K562 (cell line): ENCODE measurements around the gene UGT1A3. TPM values are rescaled to one million over a fixed set of nuclear protein-coding genes. Genes with fewer than 3 reads are reported as not detected.

Experiments
- ATAC-seq: fragments of 200-7000 bp; cut with Tn5 transposase; 3 replicates; pipeline ENCODE4 v1.9.1; 2020; ENCODE audit warnings: moderate library complexity
- BruUV-seq: library from RNA; stranded (reverse); fragments of 400-500 nt; replicated peaks from 2 replicates; lab custom pipeline; 2021; lab: Mats Ljungman, UMichigan
- CTCF ChIA-PET: fragments of 300-600 bp; formaldehyde crosslinking; extraction: SDS; loops from one replicate; lab custom pipeline; 2021; ENCODE audit warnings: low intra/inter-chr PET ratio; lab: Yijun Ruan, JAX
- POLR2A ChIA-PET: fragments of 300-600, 350-650 bp; sonication (Branson Sonifier 250); formaldehyde crosslinking; extraction: SDS; loops from one replicate; lab custom pipeline; 2021; ENCODE audit warnings: antibody characterized with exemption, inconsistent platforms; lab: Yijun Ruan, JAX
- DNase-seq, 4 experiments: peaks; one replicate each; pipeline versions ENCODE4 v3.0.0 to v3.0.0-alpha.2; 2011 to 2018; ENCODE audit warnings: low spot score in 3 of 4, mixed read lengths in 3 of 4; ENCODE audit errors: extremely low read depth in 1 of 4
- FAIRE-seq: peaks from 2 replicates; lab custom pipeline; 2011; peaks lifted over from hg19 to GRCh38; lab: Jason Lieb, UNC
- H2AFZ ChIP-seq: 2 replicates; pipeline ENCODE4 v1.6.0; 2011; ENCODE audit warnings: low read depth, low read length, control low read depth, inconsistent platforms
- H3K27ac ChIP-seq: fragments of 200-600 bp; 3 replicates; pipeline ENCODE4 v1.8.0; 2011; ENCODE audit warnings: low read depth, mild to moderate bottlenecking, control low read depth, inconsistent platforms, low read length, moderate library complexity, mixed read lengths; ENCODE audit errors: extremely low read depth
- H3K27me3 ChIP-seq, 2 experiments: fragments of 300-600 bp in 1 of 2; 2 replicates in 1 of 2; 3 replicates in 1 of 2; pipeline versions ENCODE4 v1.6.0 to v1.8.0; 2011; ENCODE audit warnings: inconsistent platforms in 2 of 2, low read length in 2 of 2, mild to moderate bottlenecking in 1 of 2, mixed read lengths in 1 of 2, moderate library complexity in 1 of 2; ENCODE audit not compliant: control insufficient read depth in 2 of 2, insufficient read depth in 2 of 2
- H3K36me3 ChIP-seq: fragments of 300-600 bp; 3 replicates; pipeline ENCODE4 v1.8.0; 2011; ENCODE audit warnings: mild to moderate bottlenecking, low read length, inconsistent platforms; ENCODE audit not compliant: control insufficient read depth, insufficient read depth
- H3K4me1 ChIP-seq, 2 experiments: fragments of 200-600 bp in 1 of 2; replicated peaks in 1 of 2; 2 replicates in 1 of 2; 3 replicates in 1 of 2; pipeline versions ENCODE4 v1.5.1 to v1.8.0; 2011; ENCODE audit warnings: inconsistent platforms in 2 of 2, low read length in 2 of 2, mild to moderate bottlenecking in 1 of 2, mixed read lengths in 1 of 2, moderate library complexity in 1 of 2; ENCODE audit not compliant: control insufficient read depth in 2 of 2, insufficient read depth in 2 of 2
- H3K4me2 ChIP-seq: 2 replicates; pipeline ENCODE4 v1.6.1; 2011; ENCODE audit warnings: low read length, control low read depth, inconsistent platforms, mixed read lengths; ENCODE audit not compliant: insufficient read depth
- H3K4me3 ChIP-seq: fragments of 200-600 bp; sonication (generic), shearing (Covaris generic); 2 replicates; pipeline ENCODE4 v1.5.1; 2016; ENCODE audit warnings: control low read depth, inconsistent platforms
- H3K79me2 ChIP-seq: fragments of 200-600 bp; 3 replicates; pipeline ENCODE4 v1.8.0; 2011; ENCODE audit warnings: low read length, inconsistent platforms; ENCODE audit not compliant: control insufficient read depth, insufficient read depth
- H3K9ac ChIP-seq, 2 experiments: 2 replicates each; pipeline versions ENCODE4 v1.6.0 to v1.6.1; 2011; ENCODE audit warnings: low read depth in 2 of 2, low read length in 2 of 2, control low read depth in 1 of 2, inconsistent platforms in 1 of 2, mild to moderate bottlenecking in 1 of 2, mixed read lengths in 1 of 2; ENCODE audit not compliant: insufficient read depth in 1 of 2
- H3K9me1 ChIP-seq: one replicate; pipeline ENCODE4 v1.6.0; 2011; ENCODE audit warnings: inconsistent platforms, mild to moderate bottlenecking, low read length, moderate library complexity; ENCODE audit not compliant: control insufficient read depth, insufficient read depth
- H3K9me3 ChIP-seq: replicated peaks from 2 replicates; pipeline ENCODE4 v1.5.1; 2011; ENCODE audit warnings: low read depth, low read length, inconsistent platforms; ENCODE audit not compliant: control insufficient read depth, insufficient read depth
- H4K20me1 ChIP-seq: replicated peaks from 2 replicates; pipeline ENCODE4 v1.6.1; 2011; ENCODE audit warnings: low read length, inconsistent platforms, mixed read lengths; ENCODE audit not compliant: control insufficient read depth, insufficient read depth
- ADNP ChIP-seq: fragments of 200-800 bp; sonication (Bioruptor generic); IDR thresholded peaks from 2 replicates; pipeline ENCODE4 v1.6.1; 2016; ENCODE audit warnings: missing genetic modification characterization, missing compliant biosample characterization
- BCL6 ChIP-seq: fragments of 250-450 bp; sonication (Bioruptor Pico); IDR thresholded peaks from 2 replicates; pipeline ENCODE4 v1.4.0; 2020
- FOXK2 ChIP-seq, 2 experiments: fragments of 450-650 bp; IDR thresholded peaks in 1 of 2; conservative IDR thresholded peaks in 1 of 2; 2 replicates each; pipeline ENCODE4 v1.6.1; 2016; ENCODE audit warnings: low read depth in 2 of 2, mild to moderate bottlenecking in 1 of 2
- GATAD2A ChIP-seq: fragments of 450-650 bp; IDR thresholded peaks from 2 replicates; pipeline ENCODE4 v1.6.1; 2017
- HDAC1 ChIP-seq, 2 experiments: fragments of 450-650 bp; IDR thresholded peaks; 2 replicates each; pipeline ENCODE4 v1.6.1; 2016 to 2017; ENCODE audit warnings: inconsistent platforms in 1 of 2, mild to moderate bottlenecking in 1 of 2, moderate library complexity in 1 of 2
- MAFK ChIP-seq: IDR thresholded peaks from 2 replicates; pipeline ENCODE4 v1.6.1; 2011; ENCODE audit warnings: low read length, improper control_type of control experiment
- MCM3 ChIP-seq: fragments of 450-650 bp; IDR thresholded peaks from 2 replicates; pipeline ENCODE4 v1.6.1; 2016
- NCOA1 ChIP-seq: fragments of 450-650 bp; IDR thresholded peaks from 2 replicates; pipeline ENCODE4 v1.6.1; 2016; ENCODE audit warnings: low read depth
- NR1H2 ChIP-seq: sonication (generic); formaldehyde crosslinking; IDR thresholded peaks from 2 replicates; pipeline ENCODE4 v1.4.0; 2020; ENCODE audit warnings: mild to moderate bottlenecking, missing genetic modification reagents
- PPARD ChIP-seq: fragments of 250-450 bp; sonication (Bioruptor Pico); IDR thresholded peaks from 2 replicates; pipeline ENCODE4 v1.8.0; 2022; ENCODE audit warnings: inconsistent platforms, mild to moderate bottlenecking, moderate library complexity
- RB1 ChIP-seq: fragments of 450-650 bp; IDR thresholded peaks from 2 replicates; pipeline ENCODE4 v1.6.1; 2017; ENCODE audit warnings: low read depth, mild to moderate bottlenecking
- RUNX1 ChIP-seq: sonication (generic); IDR thresholded peaks from 2 replicates; pipeline ENCODE4 v1.6.1; 2016; ENCODE audit warnings: antibody characterized with exemption, low read depth
- ZNF121 ChIP-seq: sonication (generic); formaldehyde crosslinking; conservative IDR thresholded peaks from 2 replicates; pipeline ENCODE4 v1.8.0; 2022; ENCODE audit warnings: missing genetic modification reagents
- WGBS: fragments of 100-300 bp; shearing (Covaris generic); methylation state at CpG from one replicate; pipeline ENCODE4 v1.1.6; 2016; ENCODE audit warnings: low coverage, mixed read lengths; ENCODE audit not compliant: insufficient coverage; ENCODE audit errors: missing lambda C conversion rate; 5-methylcytosine and 5-hydroxymethylcytosine counted together
- in situ Hi-C: fragments of 300-500 bp; cut with MboI; formaldehyde crosslinking; loops from 4 replicates; pipeline ENCODE4 v1.15.0; 2018; ENCODE audit warnings: inconsistent platforms, mixed read lengths
- intact Hi-C: fragments of 100-400 bp; cut with micrococcal nuclease; formaldehyde crosslinking; loops from 2 replicates; pipeline ENCODE4 v1.14.2; 2022
- polyA plus RNA-seq, 8 experiments: library from polyadenylated mRNA; depleted of rRNA in 4 of 8; stranded (reverse) in 5 of 8; unstranded in 3 of 8; fragments of >200 nt; fragmentation: Nextera tagmentation in 2 of 8; fragmentation: Illumina TruSeq in 1 of 8; extraction: Ambion mirVana in 2 of 8; extraction: Trizol in 1 of 8; gene quantifications; 2 replicates each; pipeline versions ENCODE4 v1.2.1 to v1.2.3, GENCODE V29; 2011 to 2014; ENCODE audit warnings: inconsistent platforms in 1 of 8, missing spikeins in 1 of 8
- total RNA-seq, 7 experiments: library from RNA; depleted of rRNA in 6 of 7; stranded (reverse); fragments of >200 nt in 6 of 7; fragmentation: Illumina TruSeq in 2 of 7; extraction: Trizol in 2 of 7; gene quantifications; 2 replicates each; pipeline versions ENCODE4 v1.2.1 to v1.2.3, GENCODE V29; 2011 to 2021; ENCODE audit warnings: low replicate concordance in 1 of 7

The UGT1A3 gene
- total and polyA plus RNA-seq, 9 of the 15 experiments (the other 6 are each of a cell fraction or from before 2014, with no cell fraction given), result not detected

GRCh38 chr2:233821196-233821595 lies 92.4 kb downstream of the UGT1A3 start:
- ATAC-seq (no peak), FAIRE-seq (no peak), DNase-seq (no peak)
- Histone ChIP-seq H4K20me1 (no peaks in the 10 kb centered on the region; the same call in 1 of the 2 replicates), H3K9me1 (no peaks in the 10 kb centered on the region), H3K4me3 (no peak overlapping the region), H3K27me3 (peaks cover 2 to 62% of the 10 kb centered on the region in 2 experiments; a peak in 3 of 5 replicates), H3K36me3 (no peaks in the 10 kb centered on the region), H3K79me2 (no peaks in the 10 kb centered on the region), H3K4me2 (no peak overlapping the region), H3K9ac (no peak overlapping the region), H3K27ac (no peak overlapping the region), H3K9me3 (no peaks in the 10 kb centered on the region), H2AFZ (no peak overlapping the region), H3K4me1 (no peaks in the 10 kb centered on the region; a peak in 1 of 5 replicates)
- 0% methylated on average over 3 of the region's 3 CpGs for WGBS
- CTCF ChIA-PET, result no interaction called here
- POLR2A ChIA-PET, result interaction anchor here (0.6 kb wide), 1 partner anchor 30 kb away, joined by 4 read pairs; no protein-coding TSS in a partner anchor
- no TSS peak for BruUV-seq
- in situ Hi-C loops (no loop called here), intact Hi-C loops (no loop called here)
- no peak for TF ChIP-seq ZNF121 (CRISPR knock-in tag)
- TF ChIP-seq ADNP (tag), result no peak
- TF ChIP-seq RUNX1, result no peak
- TF ChIP-seq NR1H2, result no peak
- no peak for TF ChIP-seq NCOA1
- TF ChIP-seq HDAC1 (IDR thresholded peaks at IDR 0.05), result no peak
- TF ChIP-seq GATAD2A, result no peak
- TF ChIP-seq BCL6, result no peak
- TF ChIP-seq, all 486 proteins: peak for 0

- peaks cover 2 to 59% of the 10 kb centered on the region in 2 experiments; a peak in 3 of 5 replicates for H3K27me3 ChIP-seq
- H2AFZ ChIP-seq, result no peak overlapping the region
- in situ Hi-C loops (no loop called here), intact Hi-C loops (no loop called here)
- DNase-seq, result no peak
- H3K9ac ChIP-seq, result no peak overlapping the region
- H3K4me2 ChIP-seq, result no peak overlapping the region
- no peaks in the 10 kb centered on the region for H3K9me3 ChIP-seq
- no peak for TF ChIP-seq RB1
- TF ChIP-seq MAFK, result no peak
- TF ChIP-seq FOXK2 (conservative IDR thresholded peaks at IDR 0.05 in 1 of 2, IDR thresholded peaks at IDR 0.05 in 1 of 2; ENCODE audit: low read depth in 2 of 2), result no peak
- no peak for TF ChIP-seq MCM3
- TF ChIP-seq PPARD (CRISPR knock-in tag), result no peak
- no peaks in the 10 kb centered on the region for H3K36me3 ChIP-seq
- no peak overlapping the region for H3K27ac ChIP-seq
- POLR2A ChIA-PET, result interaction anchor here (1.5 kb wide), 1 partner anchor 11 kb away, joined by 6 read pairs; no protein-coding TSS in a partner anchor
- H3K4me1 ChIP-seq, result no peaks in the 10 kb centered on the region; a peak in 1 of 5 replicates
- H3K4me3 ChIP-seq, result no peak overlapping the region
- no TSS peak for BruUV-seq
- WGBS, result 3% methylated on average over 8 of the region's 8 CpGs
- H3K9me1 ChIP-seq, result no peaks in the 10 kb centered on the region
- no peak for FAIRE-seq
- no peaks in the 10 kb centered on the region for H3K79me2 ChIP-seq
- no peaks in the 10 kb centered on the region; the same call in 1 of the 2 replicates for H4K20me1 ChIP-seq
- no peak for ATAC-seq
- CTCF ChIA-PET, result no interaction called here
These were observed 92.9 kb downstream of the UGT1A3 start for GRCh38 chr2:233821709-233822100.
